ENCODE results near the gene PAIP1.
A peak's percentile ranks its signal among the peaks of the same experiment; 100 is the strongest.
"Not testable (repeated sequence)": the region's sequence is repeated elsewhere in the genome, so short reads cannot be mapped to it uniquely, and the experiment has no call there.

The PAIP1 gene, protein sequence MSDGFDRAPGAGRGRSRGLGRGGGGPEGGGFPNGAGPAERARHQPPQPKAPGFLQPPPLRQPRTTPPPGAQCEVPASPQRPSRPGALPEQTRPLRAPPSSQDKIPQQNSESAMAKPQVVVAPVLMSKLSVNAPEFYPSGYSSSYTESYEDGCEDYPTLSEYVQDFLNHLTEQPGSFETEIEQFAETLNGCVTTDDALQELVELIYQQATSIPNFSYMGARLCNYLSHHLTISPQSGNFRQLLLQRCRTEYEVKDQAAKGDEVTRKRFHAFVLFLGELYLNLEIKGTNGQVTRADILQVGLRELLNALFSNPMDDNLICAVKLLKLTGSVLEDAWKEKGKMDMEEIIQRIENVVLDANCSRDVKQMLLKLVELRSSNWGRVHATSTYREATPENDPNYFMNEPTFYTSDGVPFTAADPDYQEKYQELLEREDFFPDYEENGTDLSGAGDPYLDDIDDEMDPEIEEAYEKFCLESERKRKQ

DNA sequence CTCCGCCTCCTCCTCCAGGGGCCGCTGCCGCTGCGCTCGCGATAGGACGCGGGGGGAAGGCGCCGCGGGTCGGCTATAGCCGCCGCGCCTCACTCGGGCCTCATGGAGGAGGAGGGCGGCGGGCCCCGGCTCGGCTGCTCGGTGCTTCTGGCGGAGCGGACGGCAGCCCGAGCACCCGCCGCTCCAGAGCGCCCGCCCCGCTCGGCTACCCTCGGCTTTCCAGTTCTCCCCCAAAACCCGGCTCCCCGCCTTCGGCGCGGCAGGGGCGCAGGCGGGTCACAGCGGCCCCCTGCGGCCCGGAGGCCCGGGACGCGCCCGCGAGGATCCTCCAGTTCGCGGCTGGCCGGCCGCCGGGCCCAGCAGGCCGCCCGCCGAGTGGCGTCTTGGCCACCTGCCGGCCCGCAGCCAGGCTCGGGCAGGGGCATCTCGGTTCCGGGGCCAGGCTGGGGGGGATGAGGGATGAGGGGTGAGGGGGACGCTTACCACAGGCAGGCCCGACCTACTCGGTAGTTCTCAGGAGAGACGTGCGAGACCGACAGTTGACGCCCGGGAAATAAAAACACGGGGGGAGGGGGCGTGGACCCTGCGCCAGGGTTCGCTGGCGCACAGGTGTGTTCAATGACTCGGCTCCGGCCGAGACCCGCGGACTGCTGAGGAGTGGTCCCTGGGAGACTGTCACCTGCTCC lies at the start of gene PAIP1:
Gene PAIP1, minus strand, starts transcription at position 221 of the 686 bp plus-strand sequence. CDS start 231 bp downstream, outside the sequence.
- peak in 1 of 2 donors; percentile 73 for DNase-seq (ENCODE audit: low read depth in 2 of 2)

DNA sequence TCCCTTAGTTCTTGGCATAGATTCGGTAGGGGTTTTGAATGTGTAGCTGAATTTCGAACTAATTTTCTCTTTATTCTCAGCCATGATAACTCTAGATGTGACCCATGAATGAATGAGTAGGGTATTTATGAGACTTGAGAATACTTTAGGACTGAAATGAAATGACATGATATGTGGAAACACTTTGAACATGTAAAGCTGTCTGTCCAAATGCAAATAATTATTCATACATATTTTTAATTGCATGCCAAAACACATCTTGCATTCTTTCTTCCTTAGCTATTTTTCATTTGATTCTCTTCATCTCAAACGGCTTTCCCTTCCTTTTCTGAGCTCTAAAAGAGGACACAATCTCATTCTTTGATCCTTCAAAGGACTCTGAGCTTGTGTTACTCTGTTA lies 49.5 kb upstream of the PAIP1 start:
- no peak for DNase-seq (ENCODE audit: low read depth in 2 of 2)

DNA sequence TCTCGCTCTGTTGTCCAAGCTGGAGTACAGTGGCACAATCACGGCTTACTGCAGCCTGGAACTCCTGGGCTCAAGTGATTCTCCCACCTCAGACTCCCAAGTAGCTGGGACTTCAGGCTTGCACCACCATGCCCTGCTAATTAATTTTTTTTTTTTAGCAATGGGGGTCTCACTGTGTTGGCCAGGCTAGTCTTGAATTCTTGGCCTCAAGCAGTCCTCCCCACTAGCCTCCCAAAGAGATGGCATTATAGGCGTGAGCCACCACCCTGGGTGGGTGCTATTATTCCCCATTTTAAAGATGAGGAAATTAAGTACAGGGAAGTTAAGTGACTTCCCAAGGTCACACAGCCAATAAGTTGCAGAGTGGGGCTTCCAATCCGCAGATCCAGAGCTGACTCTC lies 47.8 kb upstream of the PAIP1 start:
- DNase-seq (ENCODE audit: low read depth in 2 of 2) = no peak

DNA sequence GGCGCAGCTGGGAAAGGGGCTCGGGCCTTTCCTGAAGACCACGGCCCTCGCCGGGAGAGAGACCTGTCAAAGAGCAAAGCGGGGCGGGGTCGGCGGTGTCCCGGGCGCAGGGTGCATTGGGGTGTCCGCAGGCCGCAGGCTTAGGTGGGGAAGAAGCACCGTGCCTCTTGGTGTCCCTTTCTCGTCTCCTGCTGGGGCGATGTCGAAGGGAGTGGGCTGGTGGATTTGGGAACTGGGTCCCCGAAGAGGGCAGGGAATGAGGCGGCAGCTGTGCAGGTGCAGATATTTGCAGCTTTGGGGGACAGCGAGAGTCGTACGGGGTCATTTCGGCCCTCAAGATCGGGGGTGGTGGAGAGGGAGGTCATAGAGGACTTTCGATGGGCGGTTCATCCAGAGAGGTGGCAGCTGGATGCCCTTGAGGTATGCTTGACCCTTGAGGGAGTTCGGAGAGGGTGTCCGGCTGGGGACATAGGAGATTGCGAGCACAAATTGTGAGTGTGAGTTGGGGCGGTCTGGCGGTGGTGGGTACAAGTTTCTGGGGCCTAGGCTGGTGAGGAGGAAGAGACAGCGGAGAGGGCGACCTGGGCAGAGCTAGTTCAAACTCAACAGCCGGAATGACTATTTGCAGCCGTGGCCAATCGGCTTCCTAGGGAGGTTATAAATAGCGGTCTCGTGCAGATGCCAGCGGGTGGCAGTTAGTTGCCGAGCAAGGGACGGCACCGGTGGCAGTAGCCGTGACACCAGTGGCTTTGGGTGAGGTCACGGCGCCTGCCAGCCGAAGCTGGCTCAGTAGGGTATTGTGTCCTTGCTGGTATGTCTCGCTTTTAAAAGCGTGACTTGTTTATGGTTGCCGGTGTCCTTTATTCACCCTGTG lies 46.7 kb upstream of the PAIP1 start:
- peak; percentile 61 to 65 for DNase-seq (ENCODE audit: low read depth in 2 of 2)

DNA sequence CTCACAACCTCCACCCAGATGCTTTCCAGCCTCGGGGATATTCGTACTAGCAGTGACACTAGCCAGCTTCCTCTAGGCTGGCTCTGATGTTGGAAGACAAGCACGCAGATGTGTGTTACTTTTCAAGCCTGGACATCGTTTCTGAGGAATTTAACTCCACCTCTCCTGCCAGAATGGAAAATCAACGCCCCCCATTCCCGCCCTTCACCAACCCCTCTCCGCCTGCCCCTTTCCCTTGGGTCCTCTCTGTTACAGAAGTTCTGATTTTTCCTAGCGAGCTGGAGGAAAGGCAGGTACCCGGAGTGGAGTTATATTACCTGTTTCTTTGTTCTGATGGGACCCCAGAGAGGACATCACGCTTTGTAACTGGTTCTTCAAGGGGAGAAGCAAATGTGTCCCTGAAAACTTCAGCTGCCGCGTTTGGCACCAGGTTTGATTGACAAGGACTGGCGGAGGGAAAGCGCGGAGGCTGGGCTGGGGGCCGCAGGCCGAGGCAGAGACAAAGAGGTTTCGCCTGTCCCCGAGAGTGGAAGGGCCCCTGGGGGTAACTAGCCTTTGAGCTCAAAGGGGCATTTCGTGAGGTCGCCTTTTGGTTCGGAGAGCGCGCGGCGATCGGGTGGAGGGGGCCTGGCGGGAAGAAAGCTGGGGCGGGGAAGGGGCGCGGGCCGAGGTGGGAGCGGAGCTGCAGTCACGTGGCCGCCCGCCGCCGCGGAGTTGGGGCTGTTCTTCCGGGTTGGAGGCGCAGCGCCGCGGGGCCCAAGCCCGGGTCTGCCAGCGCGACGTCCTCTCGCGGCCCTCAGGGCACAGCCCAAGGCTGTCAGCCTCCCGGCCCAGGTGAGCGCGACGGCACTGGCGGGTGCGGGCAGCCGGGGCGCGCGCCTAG lies 45.8 kb upstream of the PAIP1 start, which contains the start of gene NNT:
Gene NNT, plus strand, starts transcription at position 720 of the 883 bp plus-strand sequence. CDS start 6,016 bp downstream, outside the sequence.
- DNase-seq (ENCODE audit: low read depth in 2 of 2) = peak; percentile 71 to 73

DNA sequence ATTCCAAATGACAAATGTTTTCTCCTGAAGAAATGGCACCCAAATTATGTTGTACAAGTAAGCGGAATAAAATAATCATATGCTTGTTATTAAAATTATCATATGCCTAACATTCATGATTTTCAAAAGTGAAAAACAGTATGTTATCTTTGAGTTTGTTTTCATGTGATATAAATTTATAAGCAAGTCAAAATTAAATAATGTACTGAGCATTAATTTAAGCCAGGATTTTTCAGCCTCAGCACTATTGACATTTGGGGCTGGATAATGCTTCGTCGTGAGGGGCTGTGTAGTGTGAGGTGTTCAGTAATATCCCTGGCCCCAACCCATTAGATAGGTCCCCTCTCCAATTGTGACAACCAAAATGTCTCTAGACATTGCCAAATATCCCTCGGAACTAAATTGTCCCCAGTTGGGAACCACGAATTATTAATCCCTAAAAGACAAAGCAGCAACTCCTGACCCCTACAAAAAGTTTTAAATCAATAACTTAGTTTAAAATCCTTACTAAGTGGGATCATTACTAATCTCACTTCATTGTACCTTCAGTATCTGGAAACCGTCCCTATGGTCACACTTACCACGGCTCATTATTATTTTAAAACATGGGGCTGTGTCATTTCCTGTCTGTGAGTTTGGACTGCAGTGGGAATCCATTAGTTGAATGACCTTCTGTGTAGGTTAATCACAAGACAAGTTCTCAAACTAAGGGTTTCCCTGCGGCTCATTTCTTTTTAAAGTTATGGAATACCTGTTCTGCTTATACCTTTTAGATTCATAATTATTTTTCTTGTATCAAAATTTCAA lies 44.8 kb upstream of the PAIP1 start:
- no peak for DNase-seq (ENCODE audit: low read depth in 2 of 2)

DNA sequence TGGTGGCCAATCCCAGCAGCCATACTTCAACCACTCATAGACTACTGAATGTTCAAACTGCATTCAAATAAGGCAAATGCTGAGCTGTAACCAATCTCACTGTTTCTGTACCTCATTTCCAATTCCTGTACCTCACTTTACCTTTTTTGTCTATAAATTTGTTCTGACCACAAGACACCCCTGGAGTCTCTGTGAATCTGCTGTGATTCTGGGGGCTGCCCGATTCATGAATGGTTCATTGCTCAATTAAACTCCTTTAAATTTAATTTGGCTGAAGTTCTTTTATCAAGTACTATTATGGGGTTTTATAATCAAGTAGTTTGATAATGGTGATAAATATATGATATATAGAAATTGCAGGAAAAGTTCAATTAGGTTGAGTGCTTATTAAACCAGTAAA lies 42.0 kb upstream of the PAIP1 start:
- not testable (repeated sequence) for DNase-seq (ENCODE audit: low read depth in 2 of 2)

DNA sequence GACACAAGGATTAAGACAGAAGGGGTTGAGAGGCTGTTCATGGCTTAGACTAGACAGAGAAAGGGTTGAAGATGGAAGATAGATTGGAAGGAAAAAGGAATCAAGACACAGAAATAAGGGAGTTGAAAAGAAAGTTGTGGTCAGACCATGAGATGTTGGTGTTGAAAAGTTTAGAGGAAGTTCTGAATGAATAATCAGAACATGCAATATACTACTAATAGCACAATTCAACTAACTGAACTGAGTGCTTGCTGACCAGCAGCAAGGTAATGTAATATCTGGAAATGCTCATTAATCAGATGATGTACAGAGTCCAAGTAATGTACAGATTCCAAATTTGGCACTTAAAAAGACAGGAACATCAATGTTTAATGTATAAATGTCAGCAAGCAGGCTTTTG lies 35.5 kb upstream of the PAIP1 start:
- DNase-seq (ENCODE audit: low read depth in 2 of 2) = no peak

DNA sequence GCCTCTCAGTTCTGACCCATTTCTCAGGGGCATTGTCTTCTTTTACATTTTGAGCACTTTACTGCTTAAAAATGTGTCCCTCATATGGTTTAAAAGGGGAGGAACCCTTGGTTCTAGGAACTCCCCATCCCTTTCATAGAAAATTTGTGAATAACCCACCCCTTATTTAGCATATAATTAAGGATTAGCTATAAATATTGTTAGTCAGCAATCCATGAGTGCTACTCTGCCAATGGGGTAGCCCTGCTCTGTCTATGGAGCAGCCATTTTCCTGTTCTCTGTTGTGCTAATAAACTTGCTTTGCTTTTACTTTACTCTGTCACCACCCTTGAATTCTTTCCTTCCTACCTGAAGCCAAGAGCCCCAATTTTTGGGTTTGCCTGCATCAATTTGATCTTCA lies 33.8 kb upstream of the PAIP1 start:
- no peak for DNase-seq (ENCODE audit: low read depth in 2 of 2)

DNA sequence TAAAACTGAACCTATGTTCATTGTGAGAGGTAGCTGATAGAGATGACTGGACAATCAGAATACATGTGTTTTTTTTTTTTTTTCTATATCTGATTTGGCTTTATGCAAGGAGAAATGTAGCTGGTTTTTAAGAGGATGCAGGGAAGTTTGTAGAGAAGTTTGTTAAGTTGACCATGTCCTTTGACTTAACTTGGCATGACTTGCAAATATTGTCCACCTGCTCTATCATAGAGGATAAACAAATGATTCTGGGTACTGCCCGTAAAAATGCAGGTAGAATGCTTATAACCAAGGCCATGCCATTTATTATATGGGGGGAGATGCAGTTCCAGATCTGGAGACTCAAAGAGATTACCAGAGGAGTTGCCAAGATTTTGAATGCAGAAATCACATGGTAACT lies 32.4 kb upstream of the PAIP1 start:
- DNase-seq (ENCODE audit: low read depth in 2 of 2) = no peak

DNA sequence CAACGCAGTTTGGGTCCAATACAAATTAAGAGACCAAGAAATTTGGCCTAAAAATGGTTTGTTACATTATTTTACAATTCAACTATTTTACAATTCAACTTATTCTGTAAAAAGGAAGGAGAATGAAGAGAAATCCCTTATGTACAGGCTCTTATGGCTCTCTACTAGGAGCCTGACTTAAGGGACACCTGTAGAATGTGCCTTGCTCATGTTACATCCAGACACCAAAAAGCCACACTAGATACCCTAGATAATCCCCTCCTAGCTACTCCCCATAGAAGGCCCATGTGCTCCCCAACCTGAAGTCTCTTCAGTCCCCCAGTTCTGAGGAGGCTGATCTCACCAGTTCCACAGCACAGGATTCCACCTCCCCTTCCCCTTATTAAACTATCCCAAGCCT lies 32.0 kb upstream of the PAIP1 start:
- DNase-seq (ENCODE audit: low read depth in 2 of 2) = no peak

DNA sequence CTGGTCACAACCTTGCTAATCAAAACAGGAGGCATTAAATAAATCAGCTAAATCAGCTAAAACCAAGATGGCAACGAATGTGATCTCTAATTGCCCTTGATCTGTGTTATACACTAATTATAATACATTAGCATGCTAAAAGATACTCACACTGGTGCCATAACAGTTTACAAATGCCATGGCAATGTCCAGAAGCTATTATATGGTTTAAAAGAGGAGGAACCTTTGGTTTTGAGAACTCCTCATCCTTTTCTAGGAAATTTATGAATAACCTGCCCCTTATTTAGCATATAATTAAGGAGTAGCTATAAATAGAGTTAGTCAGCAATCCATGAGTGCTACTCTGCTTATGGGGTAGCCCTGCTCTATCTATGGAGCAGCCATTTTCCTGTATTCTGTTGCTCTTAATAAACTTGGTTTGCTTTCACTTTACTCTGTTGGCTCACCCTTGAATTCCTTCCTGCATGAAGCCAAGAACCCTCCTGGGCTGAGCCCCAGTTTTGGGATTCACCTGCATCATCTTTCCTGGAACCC lies 27.4 kb upstream of the PAIP1 start:
- no peak for DNase-seq (ENCODE audit: low read depth in 2 of 2)

DNA sequence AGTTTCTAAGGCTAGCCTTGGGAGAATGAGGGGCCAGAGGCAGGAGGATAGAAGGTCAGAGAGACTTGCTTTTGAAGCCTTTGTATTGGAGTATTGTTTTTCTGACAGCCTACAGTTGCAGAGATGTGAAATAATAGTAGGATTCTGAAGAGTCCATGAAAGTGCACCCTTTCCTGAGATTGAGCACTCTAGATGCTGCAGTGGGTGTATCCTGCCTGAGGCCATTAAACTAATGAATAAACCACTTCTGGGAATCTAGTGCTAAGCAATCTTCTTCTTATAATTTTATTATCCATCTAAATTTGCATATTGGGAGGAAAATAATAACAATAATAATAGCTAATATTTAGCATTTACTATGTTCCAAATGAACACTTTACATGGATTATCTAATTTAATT lies 26.8 kb upstream of the PAIP1 start:
- DNase-seq (ENCODE audit: low read depth in 2 of 2) = no peak

DNA sequence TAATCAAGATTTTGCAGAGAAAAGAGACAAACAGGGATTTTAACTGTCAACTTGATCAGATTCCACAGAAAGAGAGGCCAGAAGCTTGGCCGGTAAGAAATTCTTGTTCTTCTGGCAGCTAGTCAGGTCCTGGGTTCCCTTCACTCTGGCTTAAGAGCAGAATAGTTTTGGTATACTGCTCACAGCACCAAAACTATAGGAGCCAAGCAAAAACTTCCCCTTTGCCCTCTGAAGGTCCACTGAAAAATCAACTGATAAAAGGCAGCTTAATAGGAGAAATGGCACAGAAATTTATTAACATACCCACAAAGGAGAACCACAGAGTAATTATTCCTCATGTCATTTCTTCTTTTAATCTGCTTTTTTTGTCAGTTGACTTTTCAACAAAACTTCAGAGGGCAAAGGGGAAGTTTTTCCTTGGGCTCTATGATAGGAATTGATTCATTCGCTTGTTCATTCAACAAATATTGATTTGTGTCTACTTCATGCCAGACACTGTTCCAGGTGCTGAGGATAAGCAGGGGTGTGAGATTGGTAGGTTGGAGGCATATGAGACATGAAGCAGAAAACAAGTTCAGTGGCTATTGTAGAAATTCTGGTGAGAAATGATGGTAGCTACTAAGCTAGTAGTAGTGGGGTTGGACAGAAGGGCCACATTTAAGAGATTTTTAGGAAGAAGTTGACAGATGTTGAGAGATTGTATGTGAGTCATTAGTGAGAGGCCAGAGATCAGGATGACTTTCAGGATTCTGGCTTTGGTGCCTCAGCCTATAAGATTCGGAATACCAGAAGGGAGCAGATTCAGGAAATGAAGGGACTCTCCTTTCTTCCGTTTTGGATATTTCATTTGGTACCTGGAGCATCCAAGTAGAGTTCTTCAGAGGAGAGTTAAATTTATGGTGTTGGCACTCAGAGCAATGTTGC lies 25.5 kb upstream of the PAIP1 start:
- no peak for DNase-seq (ENCODE audit: low read depth in 2 of 2)

DNA sequence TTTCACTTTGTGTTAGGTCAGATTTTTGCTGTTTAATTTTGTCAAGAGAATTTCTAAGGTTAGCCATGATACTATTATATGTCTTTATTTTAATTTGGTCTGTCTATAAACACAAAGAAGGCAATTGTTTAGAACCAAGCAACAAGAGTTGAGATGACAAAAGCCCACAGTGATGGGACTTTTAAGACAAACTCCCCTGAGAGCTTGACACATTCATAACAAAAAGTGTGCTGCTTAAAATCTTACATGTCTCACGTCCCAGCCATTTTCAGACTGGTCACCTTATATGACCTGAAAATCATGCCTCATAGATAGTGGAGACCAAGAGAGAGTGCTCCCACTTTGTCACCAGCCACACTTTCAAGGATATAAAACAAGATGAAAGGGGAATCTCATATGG lies 24.5 kb upstream of the PAIP1 start:
- DNase-seq (ENCODE audit: low read depth in 2 of 2) = no peak

DNA sequence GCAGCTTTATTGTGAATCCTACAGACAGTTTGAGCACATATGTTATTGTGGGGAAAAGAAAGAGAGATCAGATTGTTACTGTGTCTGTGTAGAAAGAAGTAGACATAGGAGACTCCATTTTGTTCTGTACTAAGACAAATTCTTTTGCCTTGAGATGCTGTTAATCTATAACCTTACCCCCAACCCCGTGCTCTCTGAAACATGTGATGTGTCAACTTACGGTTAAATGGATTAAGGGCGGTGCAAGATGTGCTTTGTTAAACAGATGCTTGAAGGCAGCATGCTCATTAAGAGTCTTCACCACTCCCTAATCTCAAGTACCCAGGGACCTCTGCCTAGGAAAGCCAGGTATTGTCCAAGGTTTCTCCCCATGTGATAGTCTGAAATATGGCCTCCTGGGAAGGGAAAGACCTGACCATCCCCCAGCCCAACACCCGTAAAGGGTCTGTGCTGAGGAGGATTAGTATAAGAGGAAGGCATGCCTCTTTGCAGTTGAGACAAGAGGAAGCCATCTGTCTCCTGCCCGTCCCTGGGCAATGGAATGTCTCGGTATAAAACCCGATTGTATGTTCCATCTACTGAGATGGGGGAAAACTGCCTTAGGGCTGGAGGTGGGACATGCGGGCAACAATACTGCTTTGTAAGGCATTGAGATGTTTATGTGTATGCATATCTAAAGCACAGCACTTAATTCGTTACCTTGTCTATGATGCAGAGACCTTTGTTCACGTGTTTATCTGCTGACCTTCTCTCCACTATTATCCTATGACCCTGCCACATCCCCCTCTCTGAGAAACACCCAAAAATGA lies 23.7 kb upstream of the PAIP1 start:
- DNase-seq (ENCODE audit: low read depth in 2 of 2) = not testable (repeated sequence)

DNA sequence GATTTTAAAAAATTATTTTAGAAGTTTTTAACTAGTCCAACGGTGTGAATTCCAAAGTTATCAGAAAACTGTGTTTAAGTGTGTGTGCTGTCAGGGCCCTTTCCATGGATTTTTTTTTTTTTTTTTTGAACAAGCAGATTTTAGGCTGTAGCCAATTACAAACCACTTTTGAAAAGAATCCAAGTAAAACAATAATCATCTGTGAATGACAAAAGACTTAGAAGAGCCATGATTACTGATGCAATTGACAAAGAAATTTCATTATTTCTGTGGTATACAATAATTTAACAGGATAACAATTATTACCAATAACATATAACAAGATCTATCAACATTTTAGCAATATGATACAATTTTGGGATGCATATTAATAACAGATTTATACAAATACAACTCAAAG lies 16.2 kb upstream of the PAIP1 start:
- DNase-seq (ENCODE audit: low read depth in 2 of 2) = no peak

DNA sequence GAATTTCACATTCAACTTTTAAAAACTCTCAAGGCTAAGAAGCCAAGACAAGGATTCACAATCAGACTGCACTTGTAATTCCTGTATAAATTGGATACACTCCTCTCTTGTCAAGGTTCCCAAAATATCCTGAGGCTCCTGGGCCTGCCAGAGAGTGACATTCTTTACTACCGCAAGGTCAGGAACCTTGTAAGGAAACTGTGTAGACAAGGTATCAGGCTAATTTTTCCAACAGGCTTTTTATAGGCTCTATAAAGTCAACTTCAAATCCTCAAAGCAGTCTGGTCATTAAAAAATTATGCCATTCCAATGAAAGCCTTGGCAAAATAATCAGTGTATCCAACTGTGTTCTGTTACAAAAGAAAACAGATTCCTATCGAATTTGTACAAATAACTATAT lies 15.5 kb upstream of the PAIP1 start:
- no peak for DNase-seq (ENCODE audit: low read depth in 2 of 2)

All from stimulated activated CD8-positive, alpha-beta memory T cell treated with anti-CD3 and anti-CD28 coated beads, Interleukin-15, amount 100 ng/mL, for 48 hours (primary cell).